Pericardium fibroblast (primary cell): ENCODE data around the gene UQCC2. TPM values are rescaled to one million over a fixed set of nuclear protein-coding genes. Genes with fewer than 3 reads are reported as not detected.

Source experiments
- total RNA-seq: library from RNA; depleted of rRNA; stranded (reverse); fragments of >200 nt; gene quantifications from 2 replicates; pipeline ENCODE4 v1.2.3, GENCODE V29; 2015

The UQCC2 gene
- 22.6 and 33.8 TPM in 2 replicates for total RNA-seq

GRCh38 chr6:33711140-33712129 is at the start of gene UQCC2:
TSS of gene UQCC2 (minus strand) at chr6:33711700. CDS start at chr6:33711686, 14 bp downstream.

GRCh38 chr6:33746651-33747100 is 35.2 kb upstream of the UQCC2 start, which contains the start of gene IP6K3:
TSS of gene IP6K3 (minus strand) at chr6:33746905. CDS start at chr6:33735476, 11,429 bp downstream.

Other genes with a start within 250 kb of the UQCC2 start
- 5.9 and 14.5 TPM in 2 replicates for gene BAK1, start 131.4 kb downstream of the UQCC2 start, total RNA-seq
- 15.9 and 27.5 TPM in 2 replicates for gene ITPR3, start 90.4 kb downstream of the UQCC2 start, total RNA-seq
- gene IP6K3, start 35.2 kb upstream of the UQCC2 start, total RNA-seq: 0.43 and 2.3 TPM in 2 replicates
- gene LEMD2, start 77.4 kb upstream of the UQCC2 start, total RNA-seq: 35.2 and 46.9 TPM in 2 replicates
- not detected in 2 replicates for gene MLN, start 92.3 kb upstream of the UQCC2 start, total RNA-seq